HG03442 (cell line): ENCODE results near the gene DUSP18.
A peak's percentile ranks its signal among the peaks of the same experiment; 100 is the strongest.
"Not testable (repeated sequence)": the region's sequence is repeated elsewhere in the genome, so short reads cannot be mapped to it uniquely, and the experiment has no call there.

Experiments
- ATAC-seq: cut with Tn5 transposase; IDR thresholded peaks from one replicate; pipeline ENCODE4 v1.9.1; 2021; ENCODE audit warnings: mild to moderate bottlenecking, moderate library complexity; ENCODE audit not compliant: unreplicated experiment

The DUSP18 gene

DNA sequence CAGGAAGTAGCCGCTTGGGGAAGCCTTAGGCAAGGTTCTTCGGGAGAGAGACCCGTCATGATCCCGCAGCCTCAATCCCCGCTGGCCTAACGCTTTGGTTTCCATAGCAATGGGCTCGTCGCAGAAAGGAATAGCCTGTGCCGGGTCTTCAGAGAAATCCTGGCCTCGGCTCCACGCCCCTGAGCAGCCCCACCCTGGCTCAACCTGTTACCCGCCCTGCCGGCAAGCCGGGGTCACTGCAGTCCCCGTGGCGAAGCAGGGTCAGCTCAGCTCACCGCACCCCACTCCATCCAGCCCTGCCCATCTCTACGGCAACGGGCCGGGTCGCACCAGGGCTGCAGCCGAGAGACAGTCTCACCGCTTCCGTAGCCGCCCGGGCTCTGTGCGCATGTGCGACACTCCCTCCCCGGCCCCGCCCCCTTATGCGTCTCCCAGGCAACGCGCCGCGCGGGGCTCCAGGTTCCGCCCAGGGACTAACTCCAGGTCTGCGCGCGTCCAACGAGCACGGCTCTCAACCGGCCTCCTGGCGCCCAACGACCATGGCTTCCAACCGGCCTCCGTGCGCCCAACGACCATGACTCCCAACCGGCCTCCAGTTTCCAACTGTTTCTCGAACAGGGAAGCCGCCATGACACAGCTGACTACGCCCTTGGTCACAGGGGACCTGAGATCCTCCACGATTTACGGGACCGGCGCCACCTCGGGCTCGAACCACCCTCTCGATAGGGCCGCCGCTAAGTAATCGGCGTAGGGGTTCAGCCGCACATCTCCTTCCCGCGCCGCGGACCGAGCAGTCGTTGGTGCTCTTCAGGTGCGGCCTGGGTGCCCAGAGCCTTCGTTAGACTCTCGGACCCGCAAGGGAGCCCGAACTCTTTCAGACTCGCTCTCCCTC is at the start of gene DUSP18:
Gene DUSP18 (minus strand): TSS at position 382 of the 892 bp plus-strand sequence. CDS start 3,872 bp downstream, outside the sequence.
- peak; percentile 87 for ATAC-seq

DNA sequence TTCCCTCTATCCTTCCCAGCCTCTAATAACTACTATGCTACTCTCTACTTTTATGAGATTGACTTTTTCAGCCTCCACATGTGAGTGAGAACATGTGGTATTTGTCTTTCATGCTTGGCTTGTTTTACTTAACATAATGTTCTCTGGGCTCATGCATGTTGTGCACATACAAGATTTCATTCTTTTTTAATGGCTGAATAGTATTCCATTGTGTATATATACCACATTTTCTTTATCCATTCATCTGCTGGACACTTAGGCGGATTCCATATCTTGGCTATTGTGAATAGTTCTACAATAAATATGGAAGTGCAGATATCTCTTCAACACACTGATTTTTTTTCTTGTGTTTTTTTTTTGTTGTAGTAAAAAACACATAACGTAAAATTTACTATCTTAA is 46.4 kb upstream of the DUSP18 start:
- no peak for ATAC-seq

DNA sequence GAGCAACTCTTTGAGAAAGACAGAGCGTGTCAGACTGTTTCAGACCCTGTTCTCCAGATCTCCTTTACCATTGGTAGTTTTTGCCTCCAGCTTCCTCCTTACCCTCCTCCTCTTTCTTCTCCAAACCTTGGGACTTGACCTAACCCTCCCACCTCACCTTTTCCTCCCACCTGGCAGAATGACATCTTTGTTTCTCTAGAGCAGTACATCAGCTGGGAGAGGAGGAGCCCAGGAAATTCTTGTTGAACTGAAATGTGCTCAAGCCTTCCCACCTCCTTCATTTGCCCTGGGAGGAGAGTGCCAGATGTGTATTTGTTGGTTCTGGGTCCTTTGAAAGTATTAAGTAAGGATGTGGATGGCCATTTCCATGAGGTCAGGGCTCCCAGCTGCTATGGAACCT is 44.4 kb upstream of the DUSP18 start:
- no peak for ATAC-seq

DNA sequence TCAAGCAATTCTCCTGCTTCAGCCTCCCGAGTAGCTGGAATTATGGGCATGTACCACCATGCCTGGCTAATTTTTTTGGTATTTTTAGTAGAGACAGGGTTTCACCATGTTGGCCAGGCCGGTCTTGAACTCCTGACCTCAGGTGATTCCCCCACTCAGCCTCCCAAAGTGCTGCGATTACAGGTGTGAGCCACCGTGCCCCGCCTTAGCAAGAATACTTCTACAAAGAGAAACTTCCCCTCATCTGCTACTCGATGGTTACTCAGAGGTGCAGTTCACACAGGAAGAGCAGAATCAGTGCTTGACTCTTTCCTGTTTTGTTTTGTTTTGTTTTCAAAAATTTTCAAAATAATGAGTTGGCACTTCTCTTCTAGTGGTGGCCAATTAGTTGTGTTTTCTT is 42.3 kb upstream of the DUSP18 start:
- not testable (repeated sequence) for ATAC-seq

DNA sequence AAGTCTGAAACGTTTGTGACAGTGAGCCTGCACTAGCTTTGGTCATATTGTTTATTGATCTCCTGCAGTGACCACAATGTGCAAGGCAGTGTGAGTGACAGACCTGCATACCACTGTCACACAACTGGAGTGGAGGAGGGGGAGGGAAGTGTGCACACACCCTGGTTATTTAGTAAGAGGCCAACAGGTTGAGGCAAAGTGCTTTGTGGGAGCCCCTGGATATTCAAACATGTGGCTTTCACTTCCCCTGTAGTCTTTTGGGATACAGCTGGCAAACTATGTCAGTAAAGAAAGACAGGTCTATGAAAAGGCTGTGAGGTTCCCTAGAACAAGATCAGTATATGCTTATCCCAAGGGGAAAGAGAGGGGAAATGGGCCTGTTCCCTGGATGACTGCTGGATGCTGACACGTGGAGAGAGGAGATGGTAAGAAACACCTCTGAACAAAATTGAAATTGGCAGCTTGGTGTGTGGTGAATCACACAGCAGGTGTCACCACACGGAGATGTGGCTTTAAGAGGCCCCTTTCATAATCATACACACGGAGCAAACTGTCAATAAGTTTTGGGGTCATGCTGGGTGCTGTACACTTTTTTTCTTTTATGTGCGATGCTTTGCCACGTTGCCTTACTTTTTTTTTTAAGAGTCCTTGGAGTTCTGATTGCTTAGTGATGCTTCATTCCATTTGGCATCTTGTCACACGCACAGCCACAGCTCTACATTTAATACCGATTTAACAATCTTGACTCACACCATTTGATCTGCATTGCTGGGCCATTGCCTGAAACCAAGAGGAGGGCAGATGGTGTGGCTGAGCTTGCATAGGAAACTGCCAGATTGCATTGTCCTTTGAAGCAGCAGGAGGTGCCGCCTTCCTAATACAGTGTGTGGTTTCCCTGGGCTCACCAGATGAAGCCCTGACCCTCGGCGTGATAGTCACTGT is 38.3 kb upstream of the DUSP18 start:
- ATAC-seq = peak; percentile 57

DNA sequence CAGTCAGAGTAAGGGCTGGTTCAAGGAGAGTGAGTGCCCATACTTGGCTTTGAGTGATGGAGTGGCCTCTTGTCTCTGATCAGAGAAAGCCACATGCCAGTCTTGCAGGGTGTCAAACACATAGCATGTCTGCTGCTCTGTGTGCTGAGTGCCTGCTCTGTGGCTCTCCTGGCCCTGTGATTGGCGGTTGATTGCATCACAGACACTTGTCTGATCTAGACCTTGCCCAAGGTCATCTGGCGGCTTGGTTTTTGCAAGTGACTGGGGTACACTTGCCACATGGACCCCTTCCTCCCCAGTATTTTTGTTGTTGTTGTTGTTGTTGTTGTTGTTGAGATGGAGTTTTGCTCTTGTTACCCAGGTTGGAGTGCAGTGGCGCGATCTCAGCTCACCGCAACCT is 37.3 kb upstream of the DUSP18 start:
- ATAC-seq = no peak

DNA sequence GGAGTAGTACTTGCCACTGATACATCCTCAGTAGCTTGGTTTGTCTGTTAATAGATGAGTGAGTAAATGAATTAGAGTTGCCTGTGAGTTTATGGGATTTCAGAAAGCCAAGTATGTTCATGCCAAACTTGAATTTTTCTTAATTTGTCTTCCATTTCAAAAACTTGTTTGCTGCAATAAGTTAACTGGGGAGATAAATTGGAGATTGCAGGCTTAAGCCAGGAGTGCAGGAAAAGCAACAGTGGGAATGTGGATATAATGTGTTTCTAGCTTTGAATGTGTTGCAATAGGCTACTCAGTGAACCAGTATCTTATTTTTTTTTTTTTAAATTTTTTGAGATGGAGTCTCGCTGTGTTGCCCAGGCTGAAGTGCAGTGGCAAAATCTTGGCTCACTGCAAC is 35.2 kb upstream of the DUSP18 start:
- no peak for ATAC-seq

DNA sequence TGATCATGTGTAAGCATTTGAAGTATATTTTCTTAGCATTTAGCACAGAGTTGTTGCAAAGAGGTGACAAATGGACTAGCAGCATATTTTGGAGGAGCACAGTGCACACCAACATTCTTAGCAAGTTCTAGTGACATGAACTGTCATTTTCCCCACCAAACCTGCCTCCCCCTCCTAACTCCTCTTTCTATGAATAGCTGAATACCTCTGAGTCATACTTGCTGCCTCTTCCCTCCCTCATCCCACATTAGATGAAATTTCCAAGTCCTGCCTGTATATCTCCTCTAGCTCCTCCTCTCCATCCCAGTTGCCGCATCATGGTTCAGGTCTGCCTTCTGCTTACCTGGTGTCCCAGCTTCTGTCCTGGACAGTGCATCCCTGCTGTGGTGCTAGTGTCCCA is 34.2 kb upstream of the DUSP18 start:
- no peak for ATAC-seq

DNA sequence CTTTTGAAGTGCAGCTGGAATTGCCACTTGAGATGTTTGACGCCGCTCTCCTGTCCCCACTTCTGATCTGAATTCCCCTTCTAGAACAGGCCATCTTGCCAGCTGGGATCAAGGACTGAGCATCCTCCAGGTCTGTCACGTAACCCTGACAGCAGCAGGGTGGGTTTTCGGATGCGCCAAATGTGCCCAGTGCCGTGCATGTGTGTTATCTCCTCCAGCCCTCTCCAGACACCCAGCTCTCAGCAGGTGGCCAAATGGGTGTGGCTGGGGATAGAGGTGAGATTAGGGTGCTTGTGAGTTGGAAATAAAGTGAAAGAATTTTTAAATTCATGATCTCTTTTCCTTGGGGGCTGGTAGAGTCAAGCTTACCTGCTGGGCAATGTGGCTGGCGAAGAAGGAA is 30.3 kb upstream of the DUSP18 start:
- no peak for ATAC-seq

DNA sequence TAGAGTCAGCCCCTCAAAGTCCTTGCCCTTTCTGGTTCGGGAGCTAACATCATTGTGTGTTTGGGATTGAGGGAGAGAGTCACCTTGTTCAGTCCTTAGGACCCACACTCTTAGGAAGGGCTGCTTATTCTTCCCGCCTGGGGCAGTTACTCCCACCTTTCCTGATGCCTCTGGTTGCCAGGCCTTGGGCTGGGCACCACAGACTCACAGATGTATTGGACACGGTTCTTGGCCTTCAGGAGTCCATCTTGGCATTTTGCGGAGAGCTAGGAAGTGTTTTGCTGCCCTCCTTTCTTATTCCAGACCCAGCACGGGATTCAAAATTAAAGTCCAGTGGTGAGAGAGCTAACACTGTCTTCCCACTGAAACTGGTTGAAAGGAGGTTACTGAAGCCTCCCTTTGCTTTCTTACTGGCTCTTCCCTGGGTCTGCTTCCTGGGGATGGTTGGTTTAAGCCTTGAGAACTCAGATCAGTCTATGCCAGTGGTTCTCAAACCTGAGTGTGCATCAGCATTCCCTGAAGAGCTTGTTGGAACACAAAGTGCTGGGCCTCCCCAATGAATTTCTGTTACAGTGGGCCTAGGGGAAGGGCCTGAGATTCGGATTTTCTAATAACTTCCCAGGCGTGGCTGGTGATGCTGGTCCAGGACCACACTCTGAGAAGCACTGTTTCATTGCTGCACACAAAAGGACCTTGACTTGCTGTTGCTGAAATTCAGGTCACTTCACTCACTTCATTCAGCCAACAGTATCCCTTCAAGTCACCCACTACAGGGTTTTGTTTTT is 28.4 kb upstream of the DUSP18 start:
- no peak for ATAC-seq

DNA sequence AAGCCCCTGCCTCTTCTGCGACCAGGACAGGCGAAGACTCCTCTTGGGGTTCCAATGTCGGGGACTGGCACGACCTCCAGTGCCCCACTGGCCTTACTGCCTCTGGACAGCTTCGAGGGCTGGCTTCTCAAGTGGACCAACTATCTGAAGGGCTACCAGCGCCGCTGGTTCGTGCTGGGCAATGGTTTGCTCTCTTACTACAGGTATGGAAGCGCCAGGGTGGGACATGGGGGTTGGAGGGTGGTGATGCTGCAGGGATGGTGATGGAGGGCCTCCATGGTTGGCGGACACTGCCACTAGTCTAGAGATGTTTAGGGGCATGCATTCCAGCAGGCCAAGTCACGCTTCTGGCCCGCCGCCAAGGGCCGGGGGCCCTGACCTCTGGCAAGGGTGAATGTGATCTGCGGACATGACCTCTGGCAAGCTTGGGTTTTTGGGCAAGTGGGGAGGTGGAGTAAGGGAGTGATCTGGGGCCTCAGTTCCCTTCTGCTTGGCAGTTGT is 27.7 kb upstream of the DUSP18 start:
- ATAC-seq = no peak

DNA sequence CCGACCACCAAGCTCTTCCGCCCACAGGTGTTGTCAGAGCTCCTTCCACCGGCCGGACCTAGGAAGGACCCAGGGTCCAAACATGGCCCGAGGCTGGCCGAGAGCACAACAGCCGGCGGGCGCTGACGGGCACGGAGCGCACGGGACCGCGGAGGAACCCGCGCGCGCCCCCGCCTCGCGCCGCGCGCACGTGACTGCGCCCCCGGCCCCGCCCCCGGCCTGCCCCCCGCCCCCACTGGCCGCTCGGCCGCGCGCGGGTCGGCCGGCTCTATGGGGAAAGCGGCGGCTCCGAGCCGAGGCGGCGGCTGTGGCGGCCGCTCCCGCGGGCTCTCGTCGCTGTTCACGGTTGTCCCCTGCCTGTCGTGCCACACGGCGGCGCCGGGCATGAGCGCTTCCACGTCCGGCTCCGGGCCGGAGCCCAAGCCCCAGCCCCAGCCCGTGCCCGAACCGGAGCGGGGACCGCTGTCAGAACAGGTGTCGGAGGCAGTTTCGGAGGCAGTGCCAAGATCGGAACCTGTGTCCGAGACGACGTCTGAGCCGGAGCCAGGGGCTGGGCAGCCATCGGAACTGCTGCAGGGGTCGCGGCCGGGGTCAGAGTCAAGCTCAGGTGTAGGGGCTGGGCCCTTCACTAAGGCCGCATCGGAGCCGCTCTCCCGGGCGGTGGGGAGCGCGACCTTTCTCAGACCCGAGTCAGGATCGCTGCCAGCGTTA is 27.1 kb upstream of the DUSP18 start, which contains the start of gene OSBP2:
Gene OSBP2 (plus strand): TSS at position 235 of the 711 bp plus-strand sequence. CDS start 36 bp downstream, at position 271.
- no peak for ATAC-seq

DNA sequence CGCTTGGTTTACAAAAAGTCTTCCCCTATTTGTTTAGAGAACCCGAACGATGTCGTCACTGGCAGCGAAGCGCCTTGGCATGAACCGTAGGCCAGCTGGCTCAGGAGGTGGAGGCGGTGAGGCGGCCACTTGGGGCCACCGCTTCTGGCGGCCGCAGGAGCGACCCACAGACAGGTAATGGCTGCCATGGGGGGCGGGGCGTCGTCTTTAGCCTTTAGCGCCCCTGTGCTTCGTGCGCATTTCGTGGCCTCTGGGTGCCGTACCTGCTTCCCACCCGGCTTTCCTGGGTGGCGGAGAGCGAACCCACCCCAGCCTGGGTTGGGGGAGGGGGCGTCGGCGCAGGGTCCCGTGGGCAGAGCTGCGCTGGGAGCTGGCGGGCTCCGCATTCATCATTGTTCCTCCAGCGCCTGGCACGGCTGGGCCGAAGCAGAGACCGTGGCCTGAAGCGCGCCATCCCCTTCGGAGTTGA is 26.5 kb upstream of the DUSP18 start:
- no peak for ATAC-seq

DNA sequence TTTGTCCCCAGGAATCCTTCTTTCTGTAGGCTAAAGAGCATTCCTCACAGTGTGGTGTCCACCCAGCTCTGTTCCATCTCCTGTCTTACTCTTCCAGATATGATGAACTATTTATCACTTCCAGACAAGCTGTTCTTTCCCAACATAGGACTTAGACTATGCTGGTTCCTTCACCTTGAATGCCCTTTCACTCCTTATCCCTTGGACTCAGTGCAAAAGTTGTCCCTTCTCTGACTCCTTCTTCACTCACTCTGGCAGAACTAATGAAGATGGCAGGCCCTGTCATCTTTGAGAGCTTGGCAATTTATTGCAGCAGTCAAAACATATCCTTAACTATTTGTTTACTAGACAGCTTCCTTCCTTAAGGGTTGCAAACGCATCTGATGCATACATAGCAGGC is 23.5 kb upstream of the DUSP18 start:
- ATAC-seq = no peak

DNA sequence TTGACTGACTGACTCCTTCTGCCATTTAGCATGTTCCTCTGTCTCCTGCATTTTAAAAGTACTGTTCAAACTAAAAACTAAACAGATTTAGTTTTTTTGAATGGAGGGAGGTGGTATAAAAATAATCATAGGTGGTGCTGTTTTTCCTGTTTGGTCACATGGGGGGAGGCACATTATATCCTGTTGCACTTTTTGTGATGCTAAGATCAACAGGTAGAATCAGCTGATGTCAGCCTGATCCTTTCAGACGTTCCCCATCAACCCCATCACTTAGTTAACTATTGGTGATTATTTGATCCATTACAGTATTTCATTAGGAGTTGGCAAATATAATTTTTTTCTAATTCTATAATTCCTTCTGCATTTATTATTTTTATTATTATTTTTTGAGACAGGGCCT is 21.9 kb upstream of the DUSP18 start:
- ATAC-seq = no peak

DNA sequence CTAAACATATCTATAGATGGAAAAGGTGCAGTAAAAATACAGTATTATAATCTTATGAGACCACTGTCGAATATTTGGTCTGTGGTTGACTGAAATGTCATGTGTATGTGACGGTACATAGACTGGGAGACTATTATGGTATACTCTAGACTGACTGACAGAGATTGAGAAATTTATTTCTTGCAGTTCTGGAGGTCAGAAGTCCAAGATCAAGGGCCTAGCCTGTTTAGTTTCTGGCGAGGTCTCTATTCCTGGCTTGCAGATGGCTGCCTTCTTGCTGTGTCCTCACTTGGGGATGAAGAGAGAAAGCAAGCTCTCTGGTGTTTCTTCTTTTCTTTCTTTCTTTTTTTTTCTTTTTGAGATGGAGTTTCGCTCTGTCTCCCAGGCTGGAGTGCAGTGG is 19.7 kb upstream of the DUSP18 start:
- ATAC-seq = no peak

DNA sequence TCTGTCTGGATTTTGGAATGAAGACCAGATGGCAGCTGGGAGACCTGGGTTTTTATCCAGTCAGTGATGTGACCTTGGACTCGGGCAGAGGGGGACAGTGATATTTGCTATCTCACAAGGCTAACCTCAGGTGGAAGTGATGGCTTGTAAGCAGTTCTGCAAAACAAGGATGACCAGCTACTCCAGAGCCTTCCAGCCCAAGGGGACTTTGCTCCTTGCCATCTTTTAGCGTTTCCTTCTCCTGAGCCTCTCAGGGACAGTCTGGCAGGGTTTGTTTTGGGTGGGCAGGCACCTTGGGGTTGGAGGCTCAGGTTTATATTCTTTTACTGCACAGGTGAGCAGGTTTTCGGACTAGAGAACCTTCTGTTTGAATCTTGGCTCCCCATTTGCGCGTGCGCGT is 17.5 kb upstream of the DUSP18 start:
- no peak for ATAC-seq

DNA sequence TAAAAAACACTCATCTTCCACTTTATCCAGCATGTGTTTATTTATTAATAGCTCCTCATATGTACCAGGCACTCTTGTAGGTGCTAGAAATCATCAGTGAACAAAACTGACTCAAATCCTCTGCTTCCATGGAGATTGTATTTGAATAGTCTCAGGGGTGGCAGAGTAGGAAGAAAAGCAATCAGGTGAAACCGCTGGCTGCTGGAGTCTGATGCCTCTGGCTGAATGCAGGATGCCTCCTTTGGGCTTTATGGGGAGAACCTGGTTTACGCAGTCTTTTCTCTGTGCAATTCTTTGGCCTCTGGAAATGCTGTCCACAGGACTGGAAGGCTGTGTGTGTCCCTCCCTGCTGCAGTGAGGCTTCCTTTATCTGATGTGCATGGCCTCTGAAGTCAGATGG is 14.2 kb upstream of the DUSP18 start:
- no peak for ATAC-seq

DNA sequence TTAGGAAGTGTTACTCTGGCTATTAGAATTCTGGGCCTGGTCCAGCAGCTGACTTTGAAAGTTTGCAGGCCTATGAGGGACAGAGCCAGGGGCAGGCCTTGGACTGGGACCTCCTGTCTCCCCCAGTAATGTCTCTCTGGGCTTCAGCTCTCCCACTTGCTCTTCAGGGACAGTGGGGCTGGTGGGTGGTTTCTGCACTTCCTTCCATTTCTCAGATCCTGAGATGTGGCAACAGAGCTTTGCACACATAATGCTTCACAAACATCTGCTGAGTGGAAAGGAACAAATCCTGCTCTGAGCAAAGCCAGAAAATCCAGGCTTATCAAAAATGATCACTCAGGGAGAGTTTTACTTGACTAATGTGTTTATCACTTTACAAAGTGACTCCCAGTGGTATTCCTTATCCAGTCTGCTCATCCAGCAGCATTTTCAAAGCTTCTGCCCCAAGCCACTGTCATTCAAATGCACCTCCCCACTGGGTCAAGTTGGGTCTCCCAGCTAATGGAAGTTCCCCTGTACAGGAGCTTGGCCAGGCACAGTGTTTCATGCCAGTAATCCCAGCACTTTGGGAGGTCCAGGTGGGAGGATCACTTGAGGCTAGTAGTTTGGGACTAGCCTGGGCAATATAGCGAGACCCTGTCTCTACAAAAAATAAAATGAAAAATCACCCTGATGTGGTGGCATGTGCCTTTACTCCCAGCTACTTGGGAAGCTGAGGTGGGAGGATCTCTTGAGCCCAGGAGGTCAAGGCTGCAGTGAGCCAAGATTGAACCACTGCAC is 13.5 kb upstream of the DUSP18 start:
- ATAC-seq = no peak
